Activated naive CD8-positive, alpha-beta T cell treated with anti-CD3 and anti-CD28 coated beads, Interleukin-2, amount 10 ng/mL, durations not matched to agents 7 days and 5 days (primary cell): ENCODE data around the gene C8G. TPM values are rescaled to one million over a fixed set of nuclear protein-coding genes. Genes with fewer than 3 reads are reported as not detected.

Source experiments
- ATAC-seq: fragments of 150-1000 bp; cut with Tn5 transposase; one replicate; pipeline ENCODE4 v1.10.0; 2021; ENCODE audit warnings: low read depth, moderate library complexity
- POLR2A ChIA-PET: fragments of 350-600 bp; sonication (Branson Sonifier 250); formaldehyde crosslinking; loops from one replicate; lab custom pipeline; 2021; ENCODE audit warnings: antibody characterized with exemption; lab: Charles Lee
- DNase-seq: peaks from one replicate; pipeline ENCODE4 v3.0.0; 2021
- H3K27ac Mint-ChIP-seq: one replicate; pipeline ENCODE4 v1.8.0; 2022; ENCODE audit warnings: mild to moderate bottlenecking, mixed read lengths
- H3K27me3 Mint-ChIP-seq: one replicate; pipeline ENCODE4 v1.8.0; 2022; ENCODE audit warnings: mild to moderate bottlenecking, moderate library complexity, mixed read lengths
- H3K36me3 Mint-ChIP-seq: one replicate; pipeline ENCODE4 v1.8.0; 2021; ENCODE audit warnings: mild to moderate bottlenecking, mixed read lengths
- H3K4me1 Mint-ChIP-seq: one replicate; pipeline ENCODE4 v1.8.0; 2021; ENCODE audit warnings: mixed read lengths
- H3K4me3 Mint-ChIP-seq: one replicate; pipeline ENCODE4 v1.8.0; 2022; ENCODE audit warnings: mild to moderate bottlenecking, moderate library complexity, mixed read lengths
- H3K9me3 Mint-ChIP-seq: one replicate; pipeline ENCODE4 v1.8.0; 2021; ENCODE audit warnings: mixed read lengths
- total RNA-seq, 2 experiments: library from RNA; stranded (reverse); gene quantifications; one replicate each; pipeline ENCODE4 v1.2.3, GENCODE V29; 2021

C8G gene
- total RNA-seq, 2 experiments from 2014 or later, result 1.5 to 3.6 TPM

- POLR2A ChIA-PET, result interaction anchor here (0.6 to 1.2 kb wide), 3 partner anchors 8 to 76 kb away, joined by 3 to 4 read pairs (median 4); partner anchors contain the start of gene TRAF2
- no peaks in the 10 kb centered on the region for H3K9me3 Mint-ChIP-seq
- peaks cover 16% of the 10 kb centered on the region for H3K36me3 Mint-ChIP-seq
- H3K4me3 Mint-ChIP-seq, result no peak overlapping the region
- ATAC-seq (no peak), DNase-seq (no peak)
- H3K4me1 Mint-ChIP-seq, result peaks cover 2% of the 10 kb centered on the region
- no peaks in the 10 kb centered on the region for H3K27me3 Mint-ChIP-seq
- peak overlapping the region; percentile 67 for H3K27ac Mint-ChIP-seq
These were observed 34.7 kb upstream of the C8G start for GRCh38 chr9:136910197-136910900.

GRCh38 chr9:136910901-136911245, 34.2 kb upstream of the C8G start:
- H3K4me3 Mint-ChIP-seq, result no peak overlapping the region
- DNase-seq (no peak), ATAC-seq (no peak)
- H3K27ac Mint-ChIP-seq, result peak overlapping the region; percentile 67
- peaks cover 17% of the 10 kb centered on the region for H3K36me3 Mint-ChIP-seq
- H3K9me3 Mint-ChIP-seq, result no peaks in the 10 kb centered on the region
- peaks cover 2% of the 10 kb centered on the region for H3K4me1 Mint-ChIP-seq
- POLR2A ChIA-PET, result interaction anchor here (0.7 to 1.2 kb wide), 2 partner anchors 8 to 39 kb away, joined by 3 to 4 read pairs; no protein-coding TSS in a partner anchor
- H3K27me3 Mint-ChIP-seq, result no peaks in the 10 kb centered on the region

- no peak overlapping the region for H3K27ac Mint-ChIP-seq
- POLR2A ChIA-PET, result no interaction called here
- no peak for ATAC-seq
- H3K36me3 Mint-ChIP-seq, result peaks cover 11% of the 10 kb centered on the region
- H3K4me1 Mint-ChIP-seq, result no peaks in the 10 kb centered on the region
- no peak for DNase-seq
- H3K27me3 Mint-ChIP-seq, result no peaks in the 10 kb centered on the region
- no peaks in the 10 kb centered on the region for H3K9me3 Mint-ChIP-seq
- H3K4me3 Mint-ChIP-seq, result no peak overlapping the region
These were observed 31.2 kb upstream of the C8G start for GRCh38 chr9:136913701-136914438.

- no peak overlapping the region for H3K27ac Mint-ChIP-seq
- POLR2A ChIA-PET, result no interaction called here
- H3K4me3 Mint-ChIP-seq, result no peak overlapping the region
- peaks cover 16% of the 10 kb centered on the region for H3K36me3 Mint-ChIP-seq
- ATAC-seq (no peak), DNase-seq (no peak)
- no peaks in the 10 kb centered on the region for H3K9me3 Mint-ChIP-seq
- no peaks in the 10 kb centered on the region for H3K4me1 Mint-ChIP-seq
- H3K27me3 Mint-ChIP-seq, result no peaks in the 10 kb centered on the region
These were observed 29.3 kb upstream of the C8G start for GRCh38 chr9:136915632-136916329.

DNA sequence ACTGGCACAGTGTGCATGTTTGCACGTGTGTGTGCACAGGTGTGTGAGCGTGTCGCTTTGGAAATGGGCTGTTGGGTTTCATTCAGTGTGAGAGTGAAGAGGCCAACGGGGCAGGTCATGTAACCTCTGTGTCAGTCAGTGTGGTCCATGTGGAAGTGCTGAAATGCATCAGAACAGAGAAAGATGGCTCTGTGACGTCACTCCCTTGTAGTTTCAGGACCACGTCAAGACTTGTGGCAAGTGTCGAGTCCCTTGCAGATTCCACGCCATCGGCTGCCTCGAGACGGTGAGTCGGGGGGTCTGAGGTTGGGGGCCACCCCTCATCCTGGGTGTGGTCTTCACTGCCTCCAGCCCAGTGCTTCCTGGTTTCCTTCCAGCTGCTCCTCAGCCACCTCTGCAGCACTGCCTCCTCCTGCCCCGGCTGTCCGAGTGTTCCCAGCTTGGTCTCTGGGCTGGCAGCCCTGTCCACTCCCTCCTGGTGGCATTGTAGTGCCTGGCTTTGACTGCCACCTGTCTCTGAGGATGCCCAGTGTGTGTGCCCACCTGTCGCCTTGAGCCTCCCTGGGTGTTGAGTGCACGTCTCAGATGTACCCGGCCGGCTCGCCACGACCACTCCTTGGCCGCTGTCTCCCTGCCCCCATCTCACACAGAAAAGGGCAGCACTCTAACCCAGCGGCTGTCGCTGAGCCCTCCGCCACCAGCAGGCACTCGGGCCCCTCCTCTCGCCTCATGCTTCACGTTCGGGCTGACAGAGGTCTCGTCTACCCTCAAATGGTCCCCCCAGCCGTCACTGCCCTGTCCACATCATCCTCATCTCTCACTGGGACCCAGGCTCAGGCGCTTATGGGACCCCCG, 28.5 kb upstream of the C8G start:
- Mint-ChIP-seq H3K27ac (no peak overlapping the region), H3K4me3 (no peak overlapping the region), H3K9me3 (no peaks in the 10 kb centered on the region), H3K4me1 (no peaks in the 10 kb centered on the region), H3K36me3 (peaks cover 17% of the 10 kb centered on the region), H3K27me3 (no peaks in the 10 kb centered on the region)
- ATAC-seq (no peak), DNase-seq (no peak)
- POLR2A ChIA-PET, result interaction anchor here (1.1 kb wide), 1 partner anchor 23 kb away, joined by 4 read pairs; no protein-coding TSS in a partner anchor

DNA sequence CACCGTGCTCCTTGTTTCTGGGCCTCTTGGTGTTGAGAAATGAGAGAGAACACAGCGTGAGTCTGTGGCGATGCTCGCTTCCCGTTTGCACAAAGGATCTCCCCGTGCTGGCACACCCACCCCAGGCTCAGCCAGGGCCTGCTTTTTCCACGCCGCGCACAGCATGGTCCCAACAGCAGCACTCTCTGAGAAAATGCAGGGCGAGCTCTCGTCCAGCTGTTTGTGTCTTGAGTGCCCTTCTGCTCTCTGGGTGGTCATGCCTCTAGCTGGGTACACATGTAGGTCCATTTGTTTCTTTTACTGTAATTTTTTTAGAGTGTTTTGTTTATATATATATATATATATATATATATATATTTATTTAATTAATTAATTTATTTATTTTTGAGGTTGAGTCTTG, 27.1 kb upstream of the C8G start:
- no peak for DNase-seq
- no peaks in the 10 kb centered on the region for H3K27me3 Mint-ChIP-seq
- peaks cover 17% of the 10 kb centered on the region for H3K36me3 Mint-ChIP-seq
- POLR2A ChIA-PET, result interaction anchor here (1.1 kb wide), 1 partner anchor 24 kb away, joined by 4 read pairs; no protein-coding TSS in a partner anchor
- no peak overlapping the region for H3K27ac Mint-ChIP-seq
- no peak overlapping the region for H3K4me3 Mint-ChIP-seq
- no peak for ATAC-seq
- no peaks in the 10 kb centered on the region for H3K4me1 Mint-ChIP-seq
- no peaks in the 10 kb centered on the region for H3K9me3 Mint-ChIP-seq

GRCh38 chr9:136920069-136920468, 25.0 kb upstream of the C8G start:
- no peaks in the 10 kb centered on the region for H3K4me1 Mint-ChIP-seq
- H3K4me3 Mint-ChIP-seq, result no peak overlapping the region
- no peak overlapping the region for H3K27ac Mint-ChIP-seq
- H3K36me3 Mint-ChIP-seq, result peaks cover 16% of the 10 kb centered on the region
- H3K9me3 Mint-ChIP-seq, result no peaks in the 10 kb centered on the region
- no peak for ATAC-seq
- no peaks in the 10 kb centered on the region for H3K27me3 Mint-ChIP-seq
- POLR2A ChIA-PET, result no interaction called here
- DNase-seq, result no peak

GRCh38 chr9:136920734-136921231, 24.3 kb upstream of the C8G start:
- H3K27ac Mint-ChIP-seq, result no peak overlapping the region
- H3K27me3 Mint-ChIP-seq, result no peaks in the 10 kb centered on the region
- H3K9me3 Mint-ChIP-seq, result no peaks in the 10 kb centered on the region
- no peaks in the 10 kb centered on the region for H3K4me1 Mint-ChIP-seq
- no peak overlapping the region for H3K4me3 Mint-ChIP-seq
- POLR2A ChIA-PET, result no interaction called here
- H3K36me3 Mint-ChIP-seq, result peaks cover 13% of the 10 kb centered on the region
- DNase-seq, result no peak
- ATAC-seq, result no peak

DNA sequence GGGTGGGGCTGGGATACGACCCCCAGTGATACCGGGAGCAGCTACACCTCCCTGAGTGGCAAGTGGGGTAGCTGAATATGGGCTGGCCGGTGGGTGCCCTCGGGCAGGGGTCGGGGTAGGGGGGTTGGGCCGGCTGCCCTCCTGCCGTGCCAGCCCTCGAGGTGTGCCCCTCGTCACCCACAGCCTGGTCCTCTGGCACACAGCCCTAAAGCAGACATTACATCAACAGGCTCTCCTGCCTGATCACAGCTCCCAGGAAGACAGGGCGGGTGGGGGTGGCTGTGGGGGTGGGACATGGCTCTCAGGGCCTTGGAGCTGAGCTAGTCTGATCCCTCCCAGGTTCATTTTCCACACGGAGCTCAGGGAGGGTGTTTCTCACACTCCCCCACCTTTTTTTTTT, 23.7 kb upstream of the C8G start:
- H3K9me3 Mint-ChIP-seq, result no peaks in the 10 kb centered on the region
- H3K36me3 Mint-ChIP-seq, result peaks cover 13% of the 10 kb centered on the region
- DNase-seq (no peak), ATAC-seq (no peak)
- H3K4me3 Mint-ChIP-seq, result no peak overlapping the region
- no peak overlapping the region for H3K27ac Mint-ChIP-seq
- H3K27me3 Mint-ChIP-seq, result no peaks in the 10 kb centered on the region
- H3K4me1 Mint-ChIP-seq, result no peaks in the 10 kb centered on the region
- POLR2A ChIA-PET, result no interaction called here

- peaks cover 13% of the 10 kb centered on the region for H3K36me3 Mint-ChIP-seq
- no peak overlapping the region for H3K4me3 Mint-ChIP-seq
- H3K27me3 Mint-ChIP-seq, result no peaks in the 10 kb centered on the region
- no peak for ATAC-seq
- no peak overlapping the region for H3K27ac Mint-ChIP-seq
- no peaks in the 10 kb centered on the region for H3K9me3 Mint-ChIP-seq
- POLR2A ChIA-PET, result no interaction called here
- H3K4me1 Mint-ChIP-seq, result no peaks in the 10 kb centered on the region
- no peak for DNase-seq
These were observed 23.3 kb upstream of the C8G start for GRCh38 chr9:136921718-136922117.

GRCh38 chr9:136922540-136922939, 22.5 kb upstream of the C8G start:
- ATAC-seq, result no peak
- Mint-ChIP-seq H3K4me3 (no peak overlapping the region), H3K27ac (peak overlapping the region; percentile 34), H3K27me3 (no peaks in the 10 kb centered on the region), H3K9me3 (no peaks in the 10 kb centered on the region), H3K4me1 (no peaks in the 10 kb centered on the region), H3K36me3 (peaks cover 16% of the 10 kb centered on the region)
- POLR2A ChIA-PET, result no interaction called here
- DNase-seq, result no peak

DNA sequence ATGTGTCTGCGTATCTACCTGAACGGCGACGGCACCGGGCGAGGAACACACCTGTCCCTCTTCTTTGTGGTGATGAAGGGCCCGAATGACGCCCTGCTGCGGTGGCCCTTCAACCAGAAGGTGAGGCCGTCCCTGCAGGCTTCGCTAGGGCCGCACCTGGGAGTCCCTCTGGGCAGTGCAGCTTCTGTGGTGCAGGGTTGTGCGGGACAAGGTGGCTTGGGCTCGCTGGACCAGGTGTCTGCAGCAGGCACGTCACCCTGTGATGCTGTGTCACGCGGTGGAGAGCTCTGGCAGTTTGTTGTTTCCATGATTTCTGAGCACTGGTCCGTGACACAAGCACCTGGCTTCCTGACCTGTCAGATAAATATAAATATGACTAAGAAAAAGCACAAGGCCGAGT, 21.2 kb upstream of the C8G start:
- Mint-ChIP-seq H3K9me3 (no peaks in the 10 kb centered on the region), H3K36me3 (peaks cover 16% of the 10 kb centered on the region), H3K27ac (no peak overlapping the region), H3K4me1 (no peaks in the 10 kb centered on the region), H3K27me3 (no peaks in the 10 kb centered on the region), H3K4me3 (no peak overlapping the region)
- ATAC-seq (no peak), DNase-seq (no peak)
- POLR2A ChIA-PET, result no interaction called here
